NCI-H510A treated with DMSO at 0.1 percent for 48 hours (cell line): ENCODE results near the gene CAMKK2.
"Not testable (repeated sequence)": the region's sequence is repeated elsewhere in the genome, so short reads cannot be mapped to it uniquely, and the experiment has no call there.

Experiments
- DNase-seq: peaks from one replicate; lab custom pipeline; 2025; lab: John Stamatoyannopoulos, UW

Gene CAMKK2

DNA sequence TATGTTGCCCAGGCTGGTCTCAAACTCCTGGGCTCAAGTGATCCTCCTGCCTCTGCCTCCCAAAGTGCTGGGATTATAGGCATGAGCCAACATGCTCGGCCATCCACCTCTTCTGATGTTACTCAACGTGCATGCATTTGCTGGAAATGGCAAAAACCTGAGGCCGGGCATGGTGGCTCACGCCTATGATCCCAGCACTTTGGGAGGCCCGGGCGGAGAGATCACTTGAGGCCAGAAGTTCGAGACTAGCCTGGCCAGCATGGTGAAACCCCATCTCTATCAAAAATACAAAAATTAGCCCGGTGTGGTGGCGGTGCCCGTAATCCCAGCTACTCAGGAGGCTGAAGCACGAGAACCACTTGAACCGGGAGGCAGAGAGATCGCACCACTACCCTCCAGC, 1.9 kb upstream of the CAMKK2 start:
- DNase-seq, result not testable (repeated sequence)

DNA sequence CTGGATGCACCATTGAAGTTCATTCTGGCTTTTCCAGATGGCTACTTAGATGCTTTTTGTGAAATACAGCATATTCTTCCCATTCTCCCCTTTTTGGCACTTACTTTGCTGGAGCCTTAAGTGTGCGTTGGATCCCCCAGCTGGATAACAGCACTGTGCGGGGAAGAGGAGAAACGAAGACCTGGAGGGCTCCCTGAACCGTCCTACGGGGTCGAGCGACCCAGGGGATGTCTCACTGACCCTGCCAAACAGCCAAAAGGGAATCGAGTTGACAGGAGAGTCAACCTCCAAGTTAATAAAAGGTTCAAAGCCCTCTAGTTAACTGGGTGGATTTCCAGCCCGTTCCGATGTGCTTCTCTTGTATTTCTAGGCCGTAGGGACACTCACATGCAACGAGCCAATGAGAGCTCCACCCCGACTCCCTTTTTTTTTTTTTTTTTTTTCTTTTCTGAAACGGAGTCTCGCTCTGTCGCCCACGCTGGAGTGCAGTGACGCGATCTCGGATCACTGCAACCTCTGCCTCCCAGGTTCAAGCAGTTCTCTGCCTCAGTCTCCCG, 1.0 kb upstream of the CAMKK2 start:
- DNase-seq, result peak; percentile 76

DNA sequence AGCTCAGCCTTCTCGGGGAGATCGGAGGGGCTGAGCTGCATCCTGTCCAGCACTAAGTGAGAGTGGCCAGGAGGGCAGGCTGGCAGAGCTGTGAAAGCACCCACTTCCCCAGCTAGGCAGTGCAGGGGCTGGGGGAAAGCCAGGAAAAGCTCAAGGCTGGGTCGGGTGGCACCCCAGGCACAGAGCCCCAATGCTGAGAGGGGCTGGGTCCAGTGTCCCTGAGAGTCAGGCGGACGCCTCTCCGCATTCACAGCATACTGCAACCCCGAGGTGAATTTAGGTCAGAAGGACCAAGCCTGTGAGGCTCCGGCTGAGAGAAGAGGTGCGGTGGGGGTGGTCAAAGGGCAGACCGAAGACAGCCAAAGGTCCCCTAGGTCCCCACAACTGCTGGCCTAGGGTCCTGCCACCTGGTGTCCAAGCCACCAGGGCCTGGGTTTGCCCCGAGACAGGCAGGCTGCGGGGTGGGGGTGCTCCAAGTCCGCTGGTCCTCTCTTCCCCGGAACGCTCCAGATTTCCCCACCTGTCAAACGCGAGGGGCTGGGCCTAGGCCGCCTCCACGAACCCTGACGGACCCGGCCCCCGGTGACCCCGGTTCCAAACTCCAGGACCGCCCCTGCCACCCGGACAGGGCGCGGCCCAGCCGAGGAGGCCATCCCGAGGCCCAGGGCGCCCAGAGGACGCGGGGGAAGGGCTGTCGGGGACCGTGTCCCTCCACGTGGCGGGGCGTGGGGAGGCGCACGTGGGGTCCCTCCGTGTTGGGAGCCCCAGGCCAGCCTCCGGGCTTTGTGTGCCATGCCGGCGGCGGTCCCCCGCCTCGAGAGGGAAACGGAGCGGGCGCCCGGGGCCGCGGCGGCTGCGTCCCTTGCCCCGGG, 527 bp downstream of the CAMKK2 start:
- no peak for DNase-seq

DNA sequence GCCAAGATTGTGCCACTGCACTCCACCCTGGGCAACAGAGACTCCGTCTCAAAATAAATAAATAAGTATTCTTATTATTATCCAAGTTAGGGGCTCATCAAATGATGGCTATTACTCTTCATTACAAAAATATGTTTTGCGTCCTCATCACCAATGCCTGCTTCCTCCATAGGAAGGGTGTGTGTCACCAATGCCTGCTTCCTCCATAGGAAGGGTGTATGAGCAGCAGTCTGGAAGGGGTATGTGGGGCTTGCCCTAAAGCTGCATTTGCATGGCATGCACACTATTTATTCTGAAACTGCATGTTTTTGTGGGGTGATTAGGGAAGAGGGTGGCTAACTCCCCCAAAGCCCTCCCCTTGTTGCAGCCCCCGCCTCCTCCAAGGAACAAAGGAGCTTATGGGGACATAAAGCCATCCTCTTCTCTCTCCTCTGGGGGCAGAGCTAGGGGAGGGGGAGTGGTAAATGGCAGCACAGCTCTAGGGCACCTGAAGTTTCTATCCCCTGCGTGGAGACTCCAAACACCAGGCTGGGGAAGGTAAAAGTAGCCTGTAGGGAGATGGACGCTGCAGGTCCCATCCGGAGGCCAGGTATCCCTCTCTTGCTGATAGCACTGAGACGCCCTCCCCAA, 1.3 kb downstream of the CAMKK2 start:
- no peak for DNase-seq

DNA sequence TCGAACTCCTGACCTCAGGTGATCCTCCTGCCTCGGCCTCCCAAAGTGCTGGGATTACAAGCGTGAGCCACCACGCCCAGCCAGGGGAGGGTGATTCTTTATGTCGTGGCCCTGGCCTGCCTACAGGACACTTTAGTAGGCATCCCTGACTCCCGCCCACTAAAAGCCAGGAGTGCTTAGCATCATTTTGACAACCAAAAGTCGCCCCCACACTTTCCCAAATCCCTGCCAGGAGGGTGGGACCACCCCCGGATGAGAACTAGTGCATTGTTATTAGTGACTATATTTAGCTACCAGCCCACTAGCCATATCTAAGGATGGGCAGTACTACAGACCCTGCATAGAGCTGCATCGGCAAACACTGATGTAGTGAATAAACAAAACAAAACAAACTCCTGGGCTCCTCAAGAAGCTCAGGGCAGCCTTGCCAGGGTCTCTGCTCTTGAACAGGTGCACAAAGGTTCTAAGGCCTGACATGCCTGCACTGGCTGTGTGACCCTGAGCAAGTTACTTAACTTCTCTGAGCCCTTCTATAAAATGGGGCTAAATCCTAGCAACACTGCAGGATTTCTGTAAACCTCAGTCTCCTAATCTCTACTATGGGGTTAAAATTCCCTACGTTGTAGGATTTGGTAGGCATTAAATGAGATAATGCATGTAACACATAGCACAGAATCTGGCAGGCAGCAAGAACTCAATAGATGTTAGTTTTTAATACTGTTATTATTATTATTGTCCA, 2.2 kb downstream of the CAMKK2 start:
- no peak for DNase-seq

DNA sequence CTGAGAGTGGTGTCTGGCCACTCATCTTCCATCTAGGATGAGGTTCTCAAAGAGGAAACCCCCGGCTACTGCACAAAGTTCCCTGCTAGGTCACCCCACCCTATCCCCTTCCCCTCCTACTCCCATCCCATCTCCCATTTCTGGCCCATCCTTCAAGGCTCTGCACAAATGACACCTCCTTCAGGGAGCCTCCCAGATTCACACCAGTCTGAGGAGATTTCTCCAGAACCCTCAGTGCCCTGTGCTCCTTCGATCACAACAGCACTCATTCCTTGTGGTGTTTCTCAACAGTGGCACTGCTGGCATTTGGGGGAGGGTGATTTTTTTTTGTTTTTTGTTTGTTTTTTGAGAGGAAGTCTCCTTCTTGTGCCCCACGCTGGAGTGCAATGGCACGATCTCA, 2.9 kb downstream of the CAMKK2 start:
- no peak for DNase-seq

DNA sequence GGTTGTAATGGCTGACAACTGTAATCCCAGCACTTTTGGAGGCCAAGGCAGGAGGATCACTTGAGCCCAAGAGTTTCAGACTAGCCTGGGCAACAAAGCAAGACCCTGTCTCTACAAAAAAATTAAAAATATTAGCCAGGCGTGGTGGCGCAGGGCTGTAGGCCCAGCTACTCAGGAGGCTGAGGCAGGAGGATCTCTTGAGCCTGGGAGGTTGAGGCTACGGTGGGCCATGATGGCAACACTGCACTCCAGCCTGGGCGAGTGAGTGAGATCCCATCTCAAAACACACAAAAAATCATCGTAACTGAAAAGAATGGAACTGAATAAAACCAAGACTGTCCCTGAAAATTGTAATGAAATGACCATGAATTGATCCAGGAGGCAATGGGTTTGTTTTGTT, 6.1 kb downstream of the CAMKK2 start:
- no peak for DNase-seq

DNA sequence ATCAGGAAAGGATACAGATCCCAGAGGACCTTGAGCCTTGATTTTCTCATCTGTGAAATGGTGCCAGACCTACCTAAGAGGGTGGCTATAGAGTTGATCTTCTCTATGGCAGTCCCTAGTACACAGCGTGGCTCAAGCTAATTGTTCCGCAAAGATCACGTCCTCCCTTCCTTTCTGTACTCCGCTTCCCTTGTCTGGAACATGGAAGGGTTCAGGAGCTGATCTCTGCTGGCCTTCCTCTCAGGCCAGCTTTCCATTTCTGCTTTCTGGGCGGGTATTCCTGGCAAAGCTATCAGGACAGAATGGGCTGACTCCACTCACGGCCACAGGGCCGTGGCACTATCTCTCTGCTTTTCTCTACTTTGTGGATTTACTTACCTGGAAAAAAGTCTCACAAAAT, 6.5 kb downstream of the CAMKK2 start:
- DNase-seq, result no peak

DNA sequence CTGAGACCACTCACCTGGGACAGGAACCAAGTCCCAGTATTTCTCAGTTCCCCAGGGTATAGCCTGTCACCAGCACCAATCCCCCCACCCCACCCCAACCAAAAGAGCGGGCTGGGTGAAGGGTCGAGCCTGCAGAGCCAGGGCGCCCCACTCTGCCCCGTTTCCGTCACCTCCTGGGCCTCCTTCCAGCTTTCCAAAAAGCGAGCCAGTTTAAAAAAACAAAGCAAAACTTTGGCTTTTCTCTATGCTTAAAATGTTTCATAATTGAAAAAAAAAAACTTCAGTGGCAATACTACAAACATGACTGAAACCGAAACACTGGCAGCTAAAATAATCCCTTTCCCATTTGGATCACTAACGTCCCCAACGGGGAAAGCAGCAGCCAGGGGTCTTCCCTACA, 7.5 kb downstream of the CAMKK2 start:
- no peak for DNase-seq

DNA sequence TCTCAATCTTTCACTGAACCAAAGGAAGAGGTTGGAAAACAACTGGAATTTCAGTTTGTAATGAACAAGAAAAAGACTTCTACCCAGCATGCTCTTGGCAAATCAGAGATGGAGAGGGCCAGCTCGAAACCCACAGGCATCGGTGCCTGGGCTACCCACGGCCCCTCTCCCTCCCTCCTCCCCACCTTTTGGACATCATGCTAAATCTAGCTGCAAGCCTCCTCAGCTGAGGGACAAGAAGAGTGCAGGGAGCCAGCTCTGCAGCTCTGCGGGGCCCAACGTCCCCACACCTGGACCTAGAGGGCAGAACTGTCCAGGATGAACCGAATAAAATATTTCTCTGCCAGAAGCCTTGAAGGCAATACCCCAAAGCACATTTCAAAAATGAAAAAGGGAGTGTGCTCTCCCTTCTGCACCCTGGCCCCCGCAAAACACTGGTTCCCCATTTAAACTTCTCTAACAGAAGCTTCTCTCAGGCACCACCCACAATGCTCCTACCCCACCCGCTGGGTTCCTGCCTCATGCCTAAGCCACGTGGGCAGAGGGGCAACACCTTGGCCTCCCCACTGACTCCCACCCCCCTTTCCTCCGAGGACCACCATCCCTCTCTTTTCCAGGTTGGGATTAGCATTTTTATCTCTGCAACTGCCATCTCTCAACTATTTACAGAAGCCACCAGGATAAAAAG, 8.2 kb downstream of the CAMKK2 start:
- DNase-seq, result no peak

DNA sequence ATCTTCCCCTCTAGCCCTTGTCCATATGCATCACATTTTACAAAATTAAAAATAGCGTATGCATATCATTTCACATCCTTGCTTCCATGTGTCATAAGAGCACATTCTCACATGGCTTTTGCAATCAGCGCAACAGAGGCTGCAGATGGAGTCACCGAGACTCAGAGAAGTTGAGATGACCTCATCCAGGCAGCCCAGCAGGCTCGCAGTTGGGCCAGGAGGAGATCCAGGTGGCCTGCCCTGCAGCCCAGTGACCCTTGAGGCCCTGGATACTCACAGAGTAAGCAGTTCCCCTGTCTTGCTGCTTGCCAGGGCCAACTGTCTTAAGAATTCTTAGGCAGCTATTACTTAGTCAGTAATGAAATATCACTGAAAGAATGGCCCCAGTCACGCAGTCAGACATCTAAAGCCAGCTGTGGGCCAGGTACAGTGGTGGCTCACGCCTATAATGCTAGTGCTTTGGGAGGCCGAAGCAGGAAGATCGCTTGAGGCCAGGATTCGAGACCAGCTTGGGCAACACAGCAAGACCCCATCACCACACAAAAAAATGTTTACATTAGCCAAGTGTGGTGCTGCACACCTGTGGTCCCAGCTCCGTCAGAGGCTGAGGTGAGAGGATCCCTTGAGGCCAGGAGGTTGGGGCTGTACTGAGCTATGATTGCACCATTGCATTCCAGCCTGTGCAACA, 9.1 kb downstream of the CAMKK2 start:
- DNase-seq, result no peak

DNA sequence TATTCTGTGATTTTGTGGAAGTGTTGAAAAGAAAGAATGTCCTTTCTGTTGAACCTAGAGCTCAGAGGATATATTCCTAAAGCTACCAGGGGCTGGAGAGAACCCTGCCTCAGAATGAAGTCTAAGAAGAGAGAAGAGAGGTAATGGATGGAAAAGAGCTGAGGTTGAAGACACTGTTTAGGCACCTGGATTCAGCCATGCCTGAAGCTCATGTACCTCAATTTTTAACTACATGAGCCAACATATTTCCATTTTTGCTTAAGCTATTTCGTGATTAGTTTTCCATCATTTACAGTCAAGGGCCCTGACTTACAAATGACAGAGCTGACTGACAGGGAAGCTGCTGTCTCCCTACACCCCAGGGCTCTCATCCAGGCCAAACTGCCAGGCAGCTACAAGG, 10.7 kb downstream of the CAMKK2 start:
- no peak for DNase-seq

DNA sequence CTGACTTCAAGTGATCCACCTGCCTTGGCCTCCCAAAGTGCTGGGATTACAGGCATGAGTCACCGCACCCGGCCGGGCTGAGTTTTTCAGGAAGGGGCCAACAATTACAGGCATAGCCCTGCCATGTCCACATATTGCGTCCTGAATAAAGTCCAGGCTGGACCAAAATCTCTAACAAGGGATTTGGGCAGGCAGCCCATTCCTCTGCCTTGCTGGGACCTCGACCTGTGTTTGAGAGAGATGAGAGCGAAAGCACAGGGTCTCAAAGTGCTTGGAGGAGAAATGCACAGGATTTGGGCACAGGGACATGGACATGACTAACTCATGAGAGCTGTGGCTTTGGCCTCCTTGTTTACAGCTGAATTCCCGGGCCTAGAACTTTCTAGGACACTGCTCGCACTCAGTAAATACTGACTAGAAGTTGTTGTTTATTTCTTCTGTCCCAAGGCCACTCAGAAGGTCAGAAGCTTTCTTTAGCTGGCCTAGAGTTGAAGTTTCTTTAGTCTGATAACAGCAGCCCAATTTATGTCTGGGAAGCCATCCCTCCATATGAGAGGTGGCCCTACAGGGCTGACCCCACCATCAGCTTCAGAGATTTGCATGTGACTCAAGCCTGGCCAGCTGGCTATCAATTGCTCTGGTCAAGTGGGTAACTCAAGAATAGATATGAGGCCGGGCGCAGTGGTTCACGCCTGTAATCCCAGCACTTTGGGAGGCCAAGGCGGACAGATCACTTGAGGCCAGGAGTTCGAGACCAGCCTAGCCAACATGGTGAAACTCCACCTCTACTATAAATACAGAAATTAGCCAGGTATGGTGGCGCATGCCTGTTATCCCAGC, 11.7 kb downstream of the CAMKK2 start:
- no peak for DNase-seq

DNA sequence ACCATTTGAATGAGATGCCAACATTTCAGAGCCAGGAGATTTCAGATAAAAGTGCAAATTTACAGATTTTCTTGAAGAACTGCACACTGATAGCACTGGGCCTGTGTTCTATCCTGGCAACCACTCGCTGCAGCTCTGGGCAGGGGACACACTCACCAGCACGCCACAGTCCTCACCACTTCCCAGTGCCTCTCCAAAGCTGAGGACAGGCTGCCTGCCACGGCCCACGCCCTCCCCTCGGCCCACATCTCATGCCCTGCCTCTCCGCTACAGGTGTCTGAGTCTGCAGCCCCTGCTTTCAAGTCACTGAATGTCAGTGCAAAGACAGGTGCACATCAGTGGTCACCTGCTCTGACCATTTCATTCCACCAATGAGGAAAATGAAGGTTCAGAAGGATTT, 12.7 kb downstream of the CAMKK2 start:
- DNase-seq, result no peak

DNA sequence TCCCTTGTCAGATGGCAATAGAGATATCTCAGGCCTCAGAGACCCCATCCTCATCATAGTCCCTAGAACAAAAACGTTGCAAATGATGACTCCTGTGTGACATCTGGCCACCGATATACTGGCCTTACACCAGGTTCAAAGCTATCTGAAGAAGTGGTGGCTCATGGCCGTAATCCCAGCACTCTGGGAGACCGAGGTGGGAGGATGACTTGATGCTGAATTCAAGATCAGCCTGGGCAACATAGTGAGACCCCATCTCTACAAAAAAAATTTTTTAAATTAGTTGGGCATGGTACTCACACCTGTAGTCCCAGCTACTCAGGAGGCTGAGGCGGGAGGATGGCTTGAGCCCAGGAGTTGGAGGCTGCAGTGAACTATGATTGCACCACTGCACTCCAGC, 13.1 kb downstream of the CAMKK2 start:
- DNase-seq, result no peak

DNA sequence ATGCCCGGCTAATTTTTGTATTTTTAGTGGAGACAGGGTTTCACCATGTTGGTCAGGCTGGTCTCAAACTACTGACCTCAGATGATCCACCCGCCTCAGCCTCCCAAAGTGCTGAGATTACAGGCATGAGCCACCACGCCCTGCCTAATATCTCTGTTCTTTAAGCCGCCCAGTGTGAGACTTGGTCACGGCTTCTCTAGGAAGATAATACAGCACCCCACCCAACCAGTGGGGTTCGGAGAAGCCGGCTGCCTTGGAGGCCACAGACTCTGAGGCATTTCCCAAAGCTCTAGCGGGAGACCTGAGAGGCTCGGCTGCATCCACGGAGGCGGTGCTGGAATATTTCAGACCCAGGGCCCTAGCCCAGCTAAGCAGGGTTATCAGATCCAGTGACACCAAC, 13.6 kb downstream of the CAMKK2 start:
- not testable (repeated sequence) for DNase-seq

DNA sequence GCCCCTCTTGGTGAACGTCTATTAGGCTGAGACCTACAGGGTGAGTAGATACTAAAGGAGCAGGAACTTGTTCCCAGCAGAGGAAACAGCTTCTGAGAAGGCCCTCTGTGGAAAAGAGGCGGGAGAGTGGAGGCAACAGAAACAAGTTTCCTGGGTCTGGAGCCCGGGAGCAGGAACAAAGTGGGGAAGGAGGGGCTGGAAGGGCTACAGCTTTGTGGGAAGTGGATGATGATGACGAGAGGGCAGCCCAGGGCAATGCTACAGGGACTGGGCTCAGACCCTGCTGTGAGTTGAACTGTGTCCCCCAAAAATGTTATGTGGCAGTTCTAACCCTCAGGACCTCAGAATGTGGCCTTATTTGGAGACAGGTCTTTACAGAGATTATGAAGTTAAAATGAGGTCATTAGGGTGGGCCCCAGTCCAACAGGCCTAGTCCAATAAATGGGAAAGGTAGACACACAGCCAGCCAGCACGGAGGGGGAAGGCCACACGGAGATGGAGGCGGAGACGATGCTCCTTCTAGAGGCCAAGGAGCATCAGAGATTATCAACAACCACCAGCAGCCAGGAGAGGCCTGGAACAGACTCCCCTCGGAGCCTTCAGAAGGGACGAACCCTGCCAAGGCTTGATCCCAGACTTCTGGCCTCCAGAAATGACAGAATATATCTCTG, 14.3 kb downstream of the CAMKK2 start:
- no peak for DNase-seq

DNA sequence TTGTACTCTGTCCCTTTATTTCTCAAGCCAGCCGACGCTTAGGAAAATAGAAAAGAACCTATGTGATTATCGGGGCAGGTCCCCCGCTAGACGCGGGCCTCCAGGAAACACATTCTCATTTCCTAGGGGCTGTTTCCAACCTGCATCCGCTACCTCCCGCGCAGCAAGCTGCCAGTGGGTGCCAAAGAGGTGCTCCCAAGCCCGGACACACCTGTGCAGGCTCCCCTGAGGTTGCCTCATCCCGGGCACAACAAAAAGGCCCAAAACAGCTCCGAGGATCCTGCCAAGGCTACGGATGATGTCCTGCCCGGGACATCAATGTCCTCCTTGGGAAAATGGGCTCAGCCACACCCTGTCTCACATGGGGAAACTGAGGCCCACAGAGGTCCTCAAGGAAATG, 15.4 kb downstream of the CAMKK2 start:
- DNase-seq, result not testable (repeated sequence)

DNA sequence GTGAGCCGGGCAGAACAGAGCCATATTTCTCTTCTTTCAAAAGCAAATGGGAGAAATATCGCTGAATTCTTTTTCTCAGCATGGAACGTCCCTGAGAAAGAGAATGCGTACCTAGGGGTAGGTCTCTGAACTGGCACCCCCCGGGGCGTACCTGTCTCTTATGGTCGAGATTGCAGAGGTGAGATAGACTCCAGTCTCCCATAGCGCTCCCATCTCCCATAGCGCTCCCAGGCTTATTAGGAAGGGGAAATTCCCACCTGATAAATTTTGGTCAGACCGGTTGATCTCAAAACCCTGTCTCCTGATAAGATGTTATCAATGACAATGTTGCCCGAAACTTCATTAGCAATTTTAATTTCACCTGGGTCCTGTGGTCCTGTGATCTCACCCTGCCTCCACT, 16.0 kb downstream of the CAMKK2 start:
- not testable (repeated sequence) for DNase-seq

DNA sequence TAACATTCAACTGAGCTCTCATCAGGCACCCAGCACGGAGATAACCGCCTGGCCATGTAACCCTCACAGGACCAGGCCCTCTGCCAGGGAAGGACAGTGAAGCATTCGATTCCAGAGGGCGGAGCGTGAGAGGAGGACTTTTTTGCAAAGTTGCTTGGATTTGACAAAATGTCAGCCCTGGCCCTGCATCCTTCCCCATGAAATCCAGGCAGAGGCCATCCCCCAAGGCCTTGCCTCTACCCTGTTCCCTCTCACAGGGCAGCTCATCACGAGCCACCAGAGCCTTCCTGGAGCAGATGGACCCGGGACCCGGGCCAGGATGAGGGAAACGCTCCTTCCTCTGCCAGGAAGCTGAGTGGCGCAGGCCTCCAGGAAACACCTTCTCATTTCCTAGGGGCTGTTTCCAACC, 17.0 kb downstream of the CAMKK2 start:
- DNase-seq, result no peak
